ENCODE data around the gene QSOX1. TPM values are rescaled to one million over a fixed set of nuclear protein-coding genes. Genes with fewer than 3 reads are reported as not detected.

The QSOX1 gene
- total and polyA plus RNA-seq, 9 of the 15 experiments (the other 6 are each of a cell fraction or from before 2014, with no cell fraction given), result 4.0 to 53.1 (median 15.0) TPM

DNA sequence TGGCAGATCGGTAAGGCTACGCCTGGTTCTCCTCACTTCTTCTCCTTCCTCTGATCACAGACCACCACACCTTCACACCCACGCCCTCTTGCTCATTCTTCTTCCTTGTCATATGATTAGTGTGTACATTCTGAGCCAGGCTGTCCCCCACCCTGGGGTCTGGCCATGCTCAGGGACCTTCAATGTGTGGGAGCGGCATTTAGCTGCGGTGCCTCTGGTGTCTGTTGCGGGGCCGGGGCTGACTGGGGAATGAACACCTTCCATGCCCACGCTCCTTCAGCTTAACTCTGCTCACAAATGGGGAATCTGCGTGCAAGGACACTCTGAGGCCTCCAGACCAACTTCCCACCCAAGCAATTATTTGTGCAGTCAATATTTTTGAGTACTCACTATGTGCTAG is 29.4 kb downstream of the QSOX1 start:
- Histone ChIP-seq H4K20me1 (replicated peaks; ENCODE audit: control insufficient read depth, insufficient read depth, low read length) (no peaks in the 10 kb centered on the region; the same call in none of the 2 replicates), H3K9ac (ENCODE audit: insufficient read depth in 1 of 2, low read depth in 2 of 2, low read length in 2 of 2) (peak overlapping the region in 1 of 2 experiments; percentile 38; a peak in 1 of 4 replicates), H3K36me3 (ENCODE audit: control insufficient read depth, insufficient read depth, low read length) (no peaks in the 10 kb centered on the region; the same call in 2 of the 3 replicates), H3K27ac (ENCODE audit: extremely low read depth, low read depth, low read length) (no peak overlapping the region), H3K9me3 (replicated peaks; ENCODE audit: control insufficient read depth, insufficient read depth, low read depth, low read length) (no peaks in the 10 kb centered on the region), H3K27me3 (ENCODE audit: control insufficient read depth in 2 of 2, insufficient read depth in 2 of 2, low read length in 2 of 2) (no peaks in the 10 kb centered on the region), H3K79me2 (ENCODE audit: control insufficient read depth, insufficient read depth, low read length) (no peaks in the 10 kb centered on the region), H2AFZ (ENCODE audit: low read depth, low read length) (no peak overlapping the region), H3K4me2 (ENCODE audit: insufficient read depth, low read length) (no peak overlapping the region), H3K4me3 (no peak overlapping the region), H3K9me1 (ENCODE audit: control insufficient read depth, insufficient read depth, low read length) (no peaks in the 10 kb centered on the region), H3K4me1 (replicated peaks in 1 of 2; ENCODE audit: control insufficient read depth in 2 of 2, insufficient read depth in 2 of 2, low read length in 2 of 2) (peaks cover 0 to 13% of the 10 kb centered on the region in 2 experiments; a peak in 3 of 5 replicates)
- FAIRE-seq, result no peak
- WGBS (ENCODE audit: insufficient coverage, low coverage, missing lambda C conversion rate), result 62% methylated on average over 9 of the region's 9 CpGs
- intact Hi-C loops (cut with micrococcal nuclease) (no loop called here), in situ Hi-C loops (cut with MboI) (loop anchor here (10.0 kb wide), 1 partner anchor 301 kb away; no protein-coding TSS in a partner anchor)
- CTCF ChIA-PET (ENCODE audit: low intra/inter-chr PET ratio), result no interaction called here
- TF ChIP-seq TCFL5 (CRISPR knock-in tag; conservative IDR thresholded peaks at IDR 0.05) (no peak), MEF2A (IDR thresholded peaks at IDR 0.05; ENCODE audit: control insufficient read depth, low read depth, low read length) (no peak), NBN (IDR thresholded peaks at IDR 0.05; ENCODE audit: low read depth) (no peak), MITF (IDR thresholded peaks at IDR 0.05) (no peak)
- POLR2A ChIA-PET, result interaction anchor here (0.6 to 2.0 kb wide), 2 partner anchors 15 to 1354 kb away, joined by 3 to 12 read pairs; no protein-coding TSS in a partner anchor
- ATAC-seq, result no peak
- DNase-seq (ENCODE audit: extremely low read depth in 1 of 4, low spot score in 3 of 4), result no peak
- BruUV-seq (replicated peaks), result no TSS peak

All from K562 (cell line).